ENCODE measurements around the gene CCL4L2.
"Not testable (repeated sequence)": the region's sequence is repeated elsewhere in the genome, so short reads cannot be mapped to it uniquely, and the experiment has no call there.

Gene CCL4L2

DNA sequence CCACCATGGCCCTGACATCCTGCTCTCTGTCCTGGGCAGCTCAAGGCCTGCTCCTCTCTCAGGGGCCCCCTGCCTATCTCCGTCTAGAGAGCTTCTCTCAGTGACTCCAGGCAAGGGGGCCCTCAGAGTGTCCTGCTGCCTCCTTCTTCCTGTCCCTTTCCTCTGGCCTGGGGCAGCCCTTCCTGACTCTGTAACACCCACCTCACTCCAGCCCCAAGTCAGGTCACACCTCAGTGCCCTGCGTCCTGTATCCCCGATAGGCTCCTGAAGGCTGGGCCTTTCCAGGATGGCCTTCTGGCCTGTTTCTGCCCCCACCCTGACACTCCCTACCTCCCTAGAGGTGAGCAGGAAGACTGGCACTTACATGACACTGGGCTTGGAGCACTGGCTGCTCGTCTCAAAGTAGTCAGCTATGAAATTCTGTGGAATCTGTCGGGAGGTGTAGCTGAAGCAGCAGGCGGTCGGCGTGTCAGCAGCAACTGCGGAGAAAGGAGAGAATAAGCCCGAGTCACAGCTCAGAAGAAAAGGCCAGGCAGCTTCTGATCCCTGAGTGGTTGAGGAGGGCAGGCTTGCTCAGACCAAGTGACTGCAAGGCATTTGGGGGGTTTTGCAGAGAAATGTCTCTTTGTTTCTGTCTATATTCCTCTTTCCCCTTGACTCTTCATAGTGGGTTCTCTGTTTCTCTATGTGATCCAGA, 15.3 kb upstream of the CCL4L2 start:
- TF ChIP-seq, protein P1, sequence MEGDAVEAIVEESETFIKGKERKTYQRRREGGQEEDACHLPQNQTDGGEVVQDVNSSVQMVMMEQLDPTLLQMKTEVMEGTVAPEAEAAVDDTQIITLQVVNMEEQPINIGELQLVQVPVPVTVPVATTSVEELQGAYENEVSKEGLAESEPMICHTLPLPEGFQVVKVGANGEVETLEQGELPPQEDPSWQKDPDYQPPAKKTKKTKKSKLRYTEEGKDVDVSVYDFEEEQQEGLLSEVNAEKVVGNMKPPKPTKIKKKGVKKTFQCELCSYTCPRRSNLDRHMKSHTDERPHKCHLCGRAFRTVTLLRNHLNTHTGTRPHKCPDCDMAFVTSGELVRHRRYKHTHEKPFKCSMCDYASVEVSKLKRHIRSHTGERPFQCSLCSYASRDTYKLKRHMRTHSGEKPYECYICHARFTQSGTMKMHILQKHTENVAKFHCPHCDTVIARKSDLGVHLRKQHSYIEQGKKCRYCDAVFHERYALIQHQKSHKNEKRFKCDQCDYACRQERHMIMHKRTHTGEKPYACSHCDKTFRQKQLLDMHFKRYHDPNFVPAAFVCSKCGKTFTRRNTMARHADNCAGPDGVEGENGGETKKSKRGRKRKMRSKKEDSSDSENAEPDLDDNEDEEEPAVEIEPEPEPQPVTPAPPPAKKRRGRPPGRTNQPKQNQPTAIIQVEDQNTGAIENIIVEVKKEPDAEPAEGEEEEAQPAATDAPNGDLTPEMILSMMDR (IDR thresholded peaks at IDR 0.05; ENCODE audit: insufficient read depth, low read length, missing control alignments) = no peak
- no peak overlapping the region for H3K4me3 ChIP-seq (ENCODE audit: low read depth, low read length)
- ChIA-PET POLR2A (interaction anchor here (1.4 kb wide), 1 partner anchor 13 kb away, joined by 11 read pairs; no protein-coding TSS in a partner anchor), CTCF (interaction anchor here (2.3 kb wide), 1 partner anchor 47 kb away, joined by 7 read pairs; no protein-coding TSS in a partner anchor)
- no peak for DNase-seq (ENCODE audit: low read depth, low spot score)

DNA sequence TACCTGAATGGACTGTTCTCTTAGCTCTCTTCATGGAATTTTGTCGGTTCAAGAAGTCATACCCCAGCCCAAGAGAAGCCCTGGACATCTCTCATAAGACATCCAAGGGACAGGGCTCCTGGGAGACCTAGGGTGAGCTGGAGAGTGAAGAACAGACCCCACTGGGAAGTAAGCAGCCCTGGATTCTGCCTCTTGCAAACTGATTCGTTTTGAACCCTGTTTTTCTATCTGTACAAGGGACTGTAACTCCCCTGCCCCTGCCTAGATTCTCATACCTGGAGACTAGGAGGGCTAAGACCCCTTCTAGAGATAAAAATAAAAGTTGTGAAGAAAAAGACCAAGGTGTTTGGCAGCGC, 14.8 kb upstream of the CCL4L2 start:
- no peak overlapping the region for H3K4me3 ChIP-seq (ENCODE audit: low read depth, low read length)
- CTCF ChIA-PET = interaction anchor here (2.3 kb wide), 1 partner anchor 47 kb away, joined by 7 read pairs; no protein-coding TSS in a partner anchor
- POLR2A ChIA-PET = interaction anchor here (1.4 kb wide), 1 partner anchor 13 kb away, joined by 11 read pairs; no protein-coding TSS in a partner anchor
- no peak for DNase-seq (ENCODE audit: low read depth, low spot score)
- TF ChIP-seq, protein P1 (IDR thresholded peaks at IDR 0.05; ENCODE audit: insufficient read depth, low read length, missing control alignments) = no peak

DNA sequence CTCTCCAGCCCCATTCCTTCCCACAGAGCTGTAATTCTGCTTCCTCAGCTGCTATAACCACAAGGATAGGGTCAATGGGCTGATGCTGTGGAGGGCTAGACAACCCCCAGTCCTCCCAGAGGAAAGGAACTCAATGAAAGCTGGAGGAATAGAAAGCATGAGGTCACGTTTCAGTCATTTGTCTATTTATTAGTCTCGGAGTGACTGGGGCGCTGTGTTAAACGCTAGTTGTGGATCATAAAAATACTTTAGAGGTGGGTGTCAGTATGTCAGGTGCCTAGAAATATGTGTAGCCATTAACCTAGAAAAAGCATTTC, 13.5 kb upstream of the CCL4L2 start:
- DNase-seq (ENCODE audit: low read depth, low spot score) = no peak

DNA sequence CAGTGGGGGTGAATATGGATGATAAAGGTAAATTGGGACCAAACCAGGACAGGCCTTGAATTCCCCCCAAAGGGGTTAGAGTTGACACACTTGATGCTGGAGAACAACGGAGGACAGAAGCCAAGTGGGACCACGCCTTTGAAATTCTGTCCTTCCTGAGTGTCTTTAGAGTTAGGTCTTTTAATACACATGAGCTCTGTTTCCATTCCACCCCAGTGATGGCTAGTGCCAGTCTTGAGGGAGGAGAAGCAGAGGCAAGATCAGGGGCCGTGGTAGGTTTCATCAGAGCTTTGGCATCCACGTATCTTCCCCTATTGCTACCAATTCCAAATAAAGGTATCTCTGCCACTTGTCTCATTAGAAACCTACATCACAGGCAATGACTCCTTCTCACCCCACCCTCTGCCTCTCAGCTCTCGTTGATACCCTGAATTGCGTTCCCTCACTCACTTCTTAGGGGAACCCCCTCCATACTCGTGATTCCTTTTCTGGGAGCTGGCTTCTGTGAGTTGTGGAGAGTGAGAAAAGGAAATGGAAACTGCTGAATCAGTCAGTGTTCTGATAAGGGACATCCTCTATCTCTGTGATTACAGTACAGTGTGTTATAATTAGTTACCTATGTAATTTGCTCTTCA, 11.9 kb upstream of the CCL4L2 start:
- ChIA-PET CTCF (no interaction called here), POLR2A (no interaction called here)
- no peak for DNase-seq (ENCODE audit: low read depth, low spot score)
- TF ChIP-seq, protein P1 (IDR thresholded peaks at IDR 0.05; ENCODE audit: insufficient read depth, low read length, missing control alignments) = no peak
- H3K4me3 ChIP-seq (ENCODE audit: low read depth, low read length) = no peak overlapping the region

More for the DNA sequence above, 13.5 kb upstream of the CCL4L2 start:
- ChIA-PET POLR2A (no interaction called here), CTCF (no interaction called here)
- TF ChIP-seq, protein P1 (IDR thresholded peaks at IDR 0.05; ENCODE audit: insufficient read depth, low read length, missing control alignments) = no peak
- no peak overlapping the region for H3K4me3 ChIP-seq (ENCODE audit: low read depth, low read length)

DNA sequence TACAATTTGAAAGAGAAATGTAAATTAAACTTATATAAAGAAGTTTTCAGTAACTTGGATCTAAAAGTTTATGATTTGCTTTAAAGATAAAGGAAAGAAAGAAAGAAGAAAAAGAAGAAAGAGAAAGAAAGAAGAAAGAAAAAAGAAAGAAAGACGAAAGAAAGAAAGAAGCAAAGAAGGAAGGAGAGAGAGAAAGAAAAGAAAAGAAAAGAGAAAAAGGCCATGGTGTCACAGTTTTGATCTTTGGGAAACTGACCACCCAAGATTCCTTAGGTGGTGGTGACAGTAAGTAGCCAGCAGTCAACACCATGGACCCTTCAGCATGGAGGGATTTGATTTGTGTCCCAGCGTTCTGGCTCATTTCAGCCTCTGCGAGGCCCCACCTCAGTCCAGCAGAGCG, 9.8 kb upstream of the CCL4L2 start:
- DNase-seq (ENCODE audit: low read depth, low spot score); H3K4me3 ChIP-seq (ENCODE audit: low read depth, low read length); CTCF ChIA-PET; POLR2A ChIA-PET: not testable (repeated sequence)

DNA sequence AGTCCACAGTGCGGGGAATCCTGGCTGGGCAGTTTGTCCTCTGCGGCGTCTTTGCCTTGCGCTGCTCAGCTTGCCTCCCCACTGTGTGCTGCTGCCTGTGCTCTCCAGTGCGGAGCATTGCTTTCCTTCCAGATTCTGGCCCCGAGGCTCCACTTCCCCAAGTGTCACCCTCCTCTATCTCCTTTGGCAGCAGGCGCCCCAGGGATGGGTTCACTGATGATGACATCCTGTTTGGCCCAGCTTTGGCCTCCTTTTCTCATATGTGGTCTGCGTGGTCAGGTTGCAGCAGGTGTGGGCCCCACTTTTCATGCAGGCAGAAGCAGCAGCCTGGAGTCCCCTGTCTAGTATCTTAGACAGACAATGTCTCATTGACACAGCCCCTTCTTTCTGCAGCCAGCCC, 9.4 kb upstream of the CCL4L2 start:
- DNase-seq (ENCODE audit: low read depth, low spot score); POLR2A ChIA-PET; CTCF ChIA-PET; H3K4me3 ChIP-seq (ENCODE audit: low read depth, low read length): not testable (repeated sequence)

DNA sequence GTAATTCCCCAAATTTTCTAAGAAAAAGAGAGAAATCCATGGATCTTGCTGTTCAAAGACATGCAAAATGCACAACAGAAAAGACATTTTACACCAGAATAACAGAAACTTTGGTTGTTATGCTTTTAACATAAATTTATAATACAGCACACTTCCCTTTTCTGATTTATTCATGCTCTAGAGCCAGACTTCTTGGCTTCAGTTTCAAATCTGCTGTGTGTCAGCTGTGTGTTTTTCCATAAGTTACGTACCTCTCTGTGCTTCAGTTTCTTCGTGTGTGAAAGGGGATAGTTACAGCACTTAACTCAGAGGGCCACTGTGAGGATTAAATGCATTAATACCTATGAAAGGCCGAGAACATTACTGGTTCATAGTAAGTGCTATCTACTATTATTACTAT, 7.5 kb upstream of the CCL4L2 start:
- TF ChIP-seq, protein P1 (IDR thresholded peaks at IDR 0.05; ENCODE audit: insufficient read depth, low read length, missing control alignments) = no peak
- no peak overlapping the region for H3K4me3 ChIP-seq (ENCODE audit: low read depth, low read length)
- ChIA-PET POLR2A (no interaction called here), CTCF (no interaction called here)
- DNase-seq (ENCODE audit: low read depth, low spot score) = no peak

Measured in AG04449 (cell line).